Muscle of leg (tissue), 11 donors: ENCODE results near the gene STX12. TPM values are rescaled to one million over a fixed set of nuclear protein-coding genes. Genes with fewer than 3 reads are reported as not detected.
"Not testable (repeated sequence)": the region's sequence is repeated elsewhere in the genome, so short reads cannot be mapped to it uniquely, and the experiment has no call there.

Source experiments
- DNase-seq: peaks from one replicate; pipeline ENCODE4 v3.0.0; 2013
- H3K27ac ChIP-seq: one replicate; pipeline ENCODE4 v1.5.1; 2013; ENCODE audit warnings: mild to moderate bottlenecking, low read length, control low read depth
- H3K27me3 ChIP-seq: one replicate; pipeline ENCODE4 v1.6.1; 2013; ENCODE audit warnings: low read length; ENCODE audit not compliant: control insufficient read depth, insufficient read depth
- H3K36me3 ChIP-seq: one replicate; pipeline ENCODE4 v1.6.1; 2013; ENCODE audit warnings: low read length; ENCODE audit not compliant: control insufficient read depth, insufficient read depth
- H3K4me1 ChIP-seq: one replicate; pipeline ENCODE4 v1.6.1; 2013; ENCODE audit warnings: low read length; ENCODE audit not compliant: control insufficient read depth, insufficient read depth
- H3K4me3 ChIP-seq: one replicate; pipeline ENCODE4 v1.5.1; 2013; ENCODE audit warnings: low read length, control low read depth
- H3K9me3 ChIP-seq: replicated peaks from 2 replicates; pipeline ENCODE4 v1.6.1; 2013; ENCODE audit warnings: low read depth, low read length; ENCODE audit not compliant: control insufficient read depth
- WGBS: methylation state at CpG from one replicate; pipeline ENCODE4 v1.1.5; 2013; ENCODE audit warnings: missing lambda C conversion rate; ENCODE audit not compliant: insufficient coverage; 5-methylcytosine and 5-hydroxymethylcytosine counted together
- polyA plus RNA-seq, 8 donors: library from polyadenylated mRNA; unstranded; fragments of 120-200 nt; gene quantifications; one replicate each; pipeline versions ENCODE4 v1.2.1 to v1.2.3, GENCODE V29; 2013; ENCODE audit warnings: inconsistent platforms in 1 of 8, low replicate concordance in 1 of 8; ENCODE audit not compliant: insufficient read length in 8 of 8, insufficient read depth in 1 of 8
- total RNA-seq: library from RNA; stranded (reverse); fragments of 120-200 nt; gene quantifications from one replicate; pipeline ENCODE4 v1.2.4, GENCODE V29; 2013

Gene STX12
- total and polyA plus RNA-seq, 9 donors, result 24.4 to 33.9 (median 28.4) TPM

DNA sequence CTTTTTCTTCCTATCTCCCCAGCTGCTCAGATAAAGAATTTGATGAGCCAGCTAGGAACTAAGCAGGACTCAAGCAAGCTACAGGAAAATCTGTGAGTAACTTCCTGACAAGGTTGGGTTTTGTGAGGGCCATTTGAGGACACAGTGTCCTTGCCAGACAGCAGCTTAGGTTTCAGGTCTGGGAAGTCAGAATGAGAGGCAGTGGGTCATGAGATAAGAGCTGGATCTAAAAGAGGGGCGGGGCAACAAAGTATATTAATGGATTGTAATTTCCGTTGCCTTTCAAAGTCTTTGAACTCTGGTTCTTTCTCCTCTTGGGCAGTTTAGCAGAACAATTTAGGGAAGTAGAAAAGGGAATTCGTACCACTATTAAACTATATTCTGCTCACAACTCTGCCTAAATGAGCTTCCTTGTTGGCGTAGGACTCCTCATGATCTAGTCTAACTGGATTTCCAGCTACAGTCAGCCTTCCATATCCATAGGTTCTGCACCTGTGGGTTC is 16.6 kb downstream of the STX12 start:
- Histone ChIP-seq H3K4me1 (peaks cover 2% of the 10 kb centered on the region), H3K4me3 (no peak overlapping the region), H3K27ac (peak overlapping the region; percentile 25), H3K9me3 (no peaks in the 10 kb centered on the region), H3K27me3 (no peaks in the 10 kb centered on the region), H3K36me3 (peaks cover 40% of the 10 kb centered on the region)
- no CpG with 5 or more reads among the region's 4 CpGs for WGBS
- peak; percentile 30 for DNase-seq

DNA sequence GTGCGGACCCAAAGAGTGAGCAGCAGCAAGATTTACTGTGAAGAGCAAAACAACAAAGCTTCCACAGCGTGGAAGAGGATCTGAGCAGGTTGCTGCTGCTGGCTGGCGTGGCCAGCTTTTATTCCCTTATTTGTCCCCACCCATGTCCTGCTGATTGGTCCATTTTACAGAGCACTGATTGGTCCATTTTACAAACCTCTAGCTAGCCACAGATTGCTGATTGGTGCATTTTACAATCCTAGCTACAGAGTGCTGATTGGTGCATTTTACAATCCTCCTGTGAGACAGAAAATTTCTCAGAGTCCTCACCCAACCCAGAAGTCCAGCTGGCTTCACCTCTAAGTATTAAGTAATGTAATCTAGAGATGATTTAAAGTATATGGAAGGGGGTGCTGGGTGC is 17.3 kb downstream of the STX12 start:
- not testable (repeated sequence) for DNase-seq, H3K4me1 ChIP-seq, H3K9me3 ChIP-seq, H3K27me3 ChIP-seq, H3K4me3 ChIP-seq
- Histone ChIP-seq H3K27ac (peak overlapping the region; percentile 25), H3K36me3 (peaks cover 44% of the 10 kb centered on the region)
- WGBS, result 96% methylated on average over 3 of the region's 3 CpGs

DNA sequence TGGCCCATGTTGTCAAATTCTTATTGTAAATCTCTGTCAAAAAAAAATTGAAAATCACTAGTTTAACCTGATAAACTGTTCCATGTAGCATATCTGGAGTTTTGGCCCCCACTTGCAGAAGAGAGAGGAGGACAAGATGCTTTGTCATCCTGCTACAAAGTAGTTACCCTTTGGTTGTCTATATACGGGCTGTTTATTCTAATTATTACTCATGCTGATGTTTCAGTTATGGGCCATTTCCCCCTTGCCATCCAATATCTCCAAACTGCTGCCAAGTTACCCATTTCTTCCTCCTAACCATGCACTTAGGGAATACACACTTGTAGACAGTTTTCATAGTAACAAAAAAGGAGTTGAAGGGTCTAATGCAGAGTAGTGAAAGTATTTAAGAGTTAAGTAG is 22.6 kb downstream of the STX12 start:
- WGBS, result no CpG with 5 or more reads among the region's 1 CpG
- H3K27me3 ChIP-seq, result no peaks in the 10 kb centered on the region
- peaks cover 49% of the 10 kb centered on the region for H3K36me3 ChIP-seq
- H3K9me3 ChIP-seq, result no peaks in the 10 kb centered on the region
- H3K4me3 ChIP-seq, result no peak overlapping the region
- no peak for DNase-seq
- H3K27ac ChIP-seq, result no peak overlapping the region
- no peaks in the 10 kb centered on the region for H3K4me1 ChIP-seq

DNA sequence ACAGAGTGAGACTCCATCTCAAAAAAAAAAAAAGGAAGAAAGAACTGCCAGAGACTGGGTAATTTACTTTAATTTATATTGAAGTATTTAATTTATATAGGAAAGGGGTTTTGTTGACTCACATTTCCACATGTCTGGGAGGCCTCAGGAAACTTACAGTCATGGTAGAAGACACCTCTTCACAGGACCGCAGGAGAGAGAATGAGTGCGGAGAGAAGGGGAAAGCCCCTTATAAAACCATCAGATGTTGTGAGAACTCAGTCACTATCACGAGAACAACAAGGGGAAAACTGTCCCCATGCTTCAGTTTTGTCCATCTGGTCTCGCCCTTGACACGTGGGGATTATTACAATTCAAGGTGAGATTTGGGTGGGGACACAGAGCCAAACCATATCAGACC is 31.8 kb downstream of the STX12 start:
- Histone ChIP-seq H3K4me3 (no peak overlapping the region), H3K36me3 (peaks cover 23% of the 10 kb centered on the region), H3K9me3 (no peaks in the 10 kb centered on the region), H3K27me3 (no peaks in the 10 kb centered on the region), H3K4me1 (no peaks in the 10 kb centered on the region), H3K27ac (no peak overlapping the region)
- DNase-seq, result no peak
- WGBS, result no CpG with 5 or more reads among the region's 5 CpGs

DNA sequence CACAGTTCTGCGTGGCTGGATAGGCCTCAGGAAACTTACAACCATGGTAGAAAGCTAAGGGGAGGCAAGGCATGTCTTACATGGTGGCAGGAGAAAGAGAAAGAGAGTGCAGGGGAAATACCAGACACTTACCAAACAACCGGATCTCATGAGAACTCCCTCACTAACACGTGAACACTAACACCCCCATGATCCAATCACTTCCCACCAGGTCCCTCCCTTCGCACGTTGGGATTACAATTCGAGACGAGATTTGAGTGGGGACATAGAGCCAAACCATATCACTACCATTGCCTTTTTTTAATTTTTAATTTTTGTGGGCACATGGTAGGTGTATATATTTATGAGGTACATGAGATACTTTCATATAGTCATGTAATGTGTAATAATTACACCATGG is 33.7 kb downstream of the STX12 start:
- Histone ChIP-seq H3K27ac (no peak overlapping the region), H3K9me3 (no peaks in the 10 kb centered on the region), H3K27me3 (no peaks in the 10 kb centered on the region), H3K36me3 (peaks cover 14% of the 10 kb centered on the region), H3K4me3 (no peak overlapping the region), H3K4me1 (no peaks in the 10 kb centered on the region)
- no CpG with 5 or more reads among the region's 7 CpGs for WGBS
- DNase-seq, result no peak

DNA sequence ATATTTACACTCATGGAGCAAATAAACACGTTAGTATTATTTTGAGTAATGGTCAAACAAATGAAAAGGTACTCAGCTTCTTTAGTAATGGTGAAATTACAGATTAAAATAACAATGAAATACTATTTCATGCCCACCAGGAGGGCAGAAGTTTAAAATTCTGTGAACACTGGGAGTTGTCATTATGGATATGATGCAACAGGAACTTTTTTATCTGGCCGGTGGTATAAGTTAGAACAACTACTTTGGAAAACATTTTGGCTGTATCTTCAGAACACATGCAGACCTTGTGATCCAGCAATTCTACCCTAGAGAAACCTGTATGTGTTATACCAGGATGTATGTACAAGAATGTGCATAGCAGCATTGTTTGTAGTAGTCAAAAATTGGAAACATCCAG is 34.4 kb downstream of the STX12 start:
- Histone ChIP-seq H3K27ac (no peak overlapping the region), H3K36me3 (peaks cover 15% of the 10 kb centered on the region), H3K9me3 (no peaks in the 10 kb centered on the region), H3K4me3 (no peak overlapping the region), H3K4me1 (no peaks in the 10 kb centered on the region), H3K27me3 (no peaks in the 10 kb centered on the region)
- DNase-seq, result no peak
- no CpG with 5 or more reads among the region's 2 CpGs for WGBS

DNA sequence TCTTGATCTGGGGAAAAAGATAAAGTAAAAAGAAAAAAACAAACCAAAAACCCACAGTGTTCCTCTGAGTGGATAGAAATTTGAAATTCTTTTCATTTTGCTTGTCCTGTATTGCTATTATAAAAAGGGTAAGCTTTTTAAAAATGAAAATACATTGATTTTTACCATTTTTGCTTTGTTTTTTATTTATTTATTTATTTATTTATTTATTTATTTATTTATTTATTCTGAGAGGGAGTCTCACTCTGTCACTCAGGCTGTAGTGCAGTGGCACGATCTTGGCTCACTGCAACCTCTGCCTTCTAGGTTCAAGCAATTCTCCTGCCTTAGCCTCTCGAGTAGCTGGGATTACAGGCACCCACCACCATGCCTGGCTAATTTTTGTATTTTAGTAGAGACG is 35.1 kb downstream of the STX12 start:
- peaks cover 15% of the 10 kb centered on the region for H3K36me3 ChIP-seq
- WGBS, result no CpG with 5 or more reads among the region's 3 CpGs

DNA sequence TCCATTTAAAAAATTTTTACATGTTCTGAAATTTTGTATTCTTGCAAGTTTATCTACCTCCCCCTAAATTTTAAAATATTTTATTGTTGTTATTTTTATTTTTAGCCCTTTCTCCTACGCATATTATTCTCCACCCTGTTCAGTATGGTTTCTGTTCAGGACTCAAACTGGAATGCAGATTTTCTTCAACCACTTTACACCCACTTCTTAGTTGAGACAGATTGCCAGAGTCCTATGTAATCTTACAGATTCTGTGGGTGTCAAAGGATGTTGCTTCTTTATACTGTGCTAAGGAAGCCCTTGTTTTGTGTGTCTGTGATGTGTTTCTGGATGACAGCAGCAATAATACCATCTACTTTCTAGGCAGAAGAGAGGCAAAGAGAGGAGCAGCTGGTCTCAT is 36.9 kb downstream of the STX12 start:
- Histone ChIP-seq H3K4me1 (no peaks in the 10 kb centered on the region), H3K27me3 (no peaks in the 10 kb centered on the region), H3K4me3 (no peak overlapping the region), H3K36me3 (peaks cover 24% of the 10 kb centered on the region), H3K27ac (no peak overlapping the region), H3K9me3 (no peaks in the 10 kb centered on the region)
- WGBS, result no CpG with 5 or more reads among the region's 1 CpG
- DNase-seq, result no peak

More for the DNA sequence above, 35.1 kb downstream of the STX12 start:
- H3K27ac ChIP-seq, H3K4me3 ChIP-seq, H3K9me3 ChIP-seq, H3K4me1 ChIP-seq, DNase-seq, H3K27me3 ChIP-seq: not testable (repeated sequence)

DNA sequence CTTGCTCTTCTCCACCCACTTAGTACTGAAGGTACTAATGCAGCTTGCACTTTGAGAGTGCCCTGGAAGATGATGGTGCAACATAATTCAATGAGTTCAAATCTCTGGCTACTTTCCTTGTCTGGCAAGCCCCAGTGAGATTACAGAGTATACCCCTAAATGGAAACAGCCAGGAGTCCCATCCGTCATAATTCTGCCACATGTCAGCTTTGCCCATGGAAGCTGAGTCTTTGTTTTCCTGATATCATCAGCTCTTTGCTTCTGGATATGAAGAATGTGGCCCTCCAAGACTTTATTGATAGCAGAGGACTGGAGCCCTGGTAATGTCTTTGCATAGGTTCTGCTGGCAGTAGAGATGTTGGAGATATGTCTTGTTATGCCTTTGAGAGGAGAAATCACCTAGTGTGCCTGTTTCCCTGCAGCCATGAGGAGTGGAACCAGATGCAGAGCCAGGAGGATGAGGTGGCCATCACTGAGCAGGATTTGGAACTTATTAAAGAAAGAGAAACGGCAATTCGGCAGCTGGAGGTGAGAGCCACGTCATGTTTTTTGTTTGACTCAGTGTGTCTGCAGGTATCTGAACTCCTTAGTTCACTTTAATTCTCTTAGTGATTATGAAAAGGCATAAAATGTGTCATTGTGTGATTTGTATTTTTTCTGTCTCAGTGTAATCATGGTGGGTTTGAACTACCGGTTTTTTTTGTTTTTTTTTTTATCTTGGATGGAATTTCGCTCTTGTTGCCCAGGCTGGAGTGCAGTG is 38.9 kb downstream of the STX12 start:
- Histone ChIP-seq H3K27me3 (no peaks in the 10 kb centered on the region), H3K9me3 (no peaks in the 10 kb centered on the region), H3K36me3 (peaks cover 21% of the 10 kb centered on the region), H3K4me1 (no peaks in the 10 kb centered on the region), H3K27ac (no peak overlapping the region), H3K4me3 (no peak overlapping the region)
- no peak for DNase-seq
- WGBS, result 95% methylated on average over 3 of the region's 6 CpGs

DNA sequence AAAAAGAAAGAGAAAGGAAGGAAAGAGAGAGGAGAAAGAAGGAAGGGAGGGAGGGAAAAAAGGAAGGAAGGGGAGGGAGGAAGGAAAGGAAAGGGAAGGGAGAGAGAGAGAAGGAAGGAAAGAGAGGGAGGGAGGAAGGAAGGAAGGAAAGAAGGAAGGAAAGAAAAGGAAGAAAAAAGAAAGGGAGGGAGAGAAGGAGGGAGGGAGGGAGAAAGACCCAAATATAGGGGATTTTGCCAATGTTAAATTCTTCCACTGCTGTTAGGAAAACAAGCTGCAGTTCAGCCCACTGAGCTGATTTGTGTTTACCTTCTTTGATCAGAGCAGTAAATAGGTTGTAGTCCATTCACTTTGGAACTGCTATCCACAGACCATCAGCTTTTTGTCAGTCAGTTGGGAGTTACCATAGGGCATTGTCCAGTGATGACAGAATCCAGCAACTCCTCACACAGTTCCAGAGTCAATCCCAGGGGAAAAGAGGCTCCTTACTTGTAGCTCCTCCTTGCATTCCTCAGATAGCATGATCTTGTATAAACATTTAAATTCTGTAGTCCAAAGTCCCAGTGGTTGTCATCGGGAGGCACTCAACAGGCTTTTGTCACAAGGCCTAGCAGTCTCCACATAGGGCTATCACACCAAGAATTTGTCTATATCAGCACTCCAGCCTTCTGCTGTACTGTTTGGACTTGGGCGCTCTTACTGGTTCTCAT is 44.1 kb downstream of the STX12 start:
- WGBS, result 67% methylated on average over 1 of the region's 2 CpGs
- Histone ChIP-seq H3K9me3 (no peaks in the 10 kb centered on the region), H3K4me1 (no peaks in the 10 kb centered on the region), H3K36me3 (peaks cover 41% of the 10 kb centered on the region), H3K27me3 (no peaks in the 10 kb centered on the region), H3K27ac (no peak overlapping the region), H3K4me3 (no peak overlapping the region)
- peak; percentile 47 for DNase-seq
